Aortic smooth muscle cell (primary cell): ENCODE measurements around the gene HMCN1. TPM values are rescaled to one million over a fixed set of nuclear protein-coding genes. Genes with fewer than 3 reads are reported as not detected.

Experiments
- total RNA-seq: library from RNA; depleted of rRNA; stranded (reverse); fragments of >200 nt; gene quantifications from 2 replicates; pipeline ENCODE4 v1.2.3, GENCODE V29; 2014

Gene HMCN1
- total RNA-seq = 151 and 368 TPM in 2 replicates

DNA sequence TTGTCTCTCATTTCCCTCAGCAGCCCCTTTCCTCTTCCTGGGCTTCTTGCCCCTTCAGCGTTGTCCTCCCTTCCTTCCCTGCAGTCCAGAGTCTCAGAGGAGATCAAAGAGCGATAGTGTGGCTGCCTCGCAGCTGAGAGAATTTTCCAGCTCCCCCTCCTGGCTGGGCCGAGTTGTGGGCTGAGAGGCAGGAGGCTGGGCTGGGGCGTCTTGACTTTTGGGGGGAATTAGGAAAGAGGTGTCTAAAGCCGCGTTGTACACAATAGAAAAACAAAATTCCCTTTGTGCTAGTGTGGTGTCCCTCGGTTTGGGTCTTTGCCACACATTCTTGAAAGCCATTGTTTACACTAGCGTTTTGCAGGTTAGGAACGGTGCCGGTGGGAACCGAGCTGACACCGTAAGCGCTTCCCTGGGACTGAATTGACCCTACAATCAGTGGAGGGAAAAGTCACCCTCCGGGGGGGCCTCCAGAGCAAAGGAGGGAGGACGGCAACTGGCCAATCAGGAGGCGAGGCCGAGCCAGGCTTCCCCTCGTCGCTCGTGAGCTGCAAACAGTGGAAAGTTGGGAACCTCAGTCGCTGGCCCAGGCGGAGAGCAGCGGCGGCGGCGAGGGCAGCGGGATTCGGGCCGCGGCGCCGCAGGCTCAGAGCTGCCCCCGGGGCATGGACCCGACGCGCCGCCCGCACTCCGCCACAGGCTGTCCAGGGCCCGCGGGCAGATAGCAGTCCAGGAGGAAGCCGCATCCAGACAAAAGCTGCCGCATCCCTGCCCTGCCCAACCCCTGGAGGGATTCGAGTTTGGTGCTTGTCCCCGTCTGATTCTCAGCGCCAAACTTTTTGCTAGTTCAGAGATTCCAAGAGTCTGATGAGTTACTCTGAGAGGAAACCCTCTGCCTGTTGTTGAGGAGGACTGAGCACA is at the start of gene HMCN1:
Gene HMCN1, plus strand, starts transcription at position 574 of the 918 bp plus-strand sequence. CDS start 389 bp downstream, outside the sequence.

